Ascending aorta (tissue), 2 donors: ENCODE measurements around the gene NHS. TPM values are rescaled to one million over a fixed set of nuclear protein-coding genes. Genes with fewer than 3 reads are reported as not detected.

Experiments
- DNase-seq, 2 donors: peaks; one replicate each; pipeline ENCODE4 v3.0.0-alpha.2; 2019; ENCODE audit warnings: low spot score in 2 of 2
- H3K27ac ChIP-seq, 2 donors: fragments of 200-600 bp; sonication (generic); one replicate each; pipeline ENCODE4 v1.5.1; 2016 to 2017; ENCODE audit warnings: mild to moderate bottlenecking in 1 of 2
- H3K27me3 ChIP-seq: fragments of 200-600 bp; sonication (generic); one replicate; pipeline ENCODE4 v1.5.1; 2017
- H3K36me3 ChIP-seq, 2 donors: fragments of 200-600 bp; sonication (generic); one replicate each; pipeline ENCODE4 v1.5.1; 2016
- H3K4me1 ChIP-seq, 2 donors: fragments of 200-600 bp; sonication (generic); one replicate each; pipeline ENCODE4 v1.5.1; 2016 to 2017; ENCODE audit warnings: mild to moderate bottlenecking in 1 of 2
- H3K4me3 ChIP-seq, 2 donors: fragments of 200-600 bp; sonication (generic); one replicate each; pipeline ENCODE4 v1.5.1; 2016 to 2017; ENCODE audit warnings: mild to moderate bottlenecking in 1 of 2
- H3K9me3 ChIP-seq, 2 donors: fragments of 200-600 bp; sonication (generic); one replicate each; pipeline ENCODE4 v1.5.1; 2016
- intact Hi-C: fragments of 100-400 bp; cut with DNase I; formaldehyde crosslinking; loops from one replicate; pipeline ENCODE4 v1.15.1; 2023
- total RNA-seq: library from RNA; depleted of rRNA; stranded (reverse); fragments of >200 nt; gene quantifications from one replicate; pipeline ENCODE4 v1.1.0, GENCODE V29; 2016
- TF ChIP-seq, protein P1 (sequence below), 3 experiments: fragments of 200-600 bp in 2 of 3; fragments of 450-650 bp in 1 of 3; sonication (generic) in 2 of 3; IDR thresholded peaks; one replicate each; pipeline ENCODE4 v1.5.1; 2016 to 2019; ENCODE audit warnings: antibody characterized with exemption in 3 of 3, mild to moderate bottlenecking in 1 of 3, moderate library complexity in 1 of 3

The NHS gene
- total RNA-seq, 1 donor from 2014 or later = 8.8 TPM

DNA sequence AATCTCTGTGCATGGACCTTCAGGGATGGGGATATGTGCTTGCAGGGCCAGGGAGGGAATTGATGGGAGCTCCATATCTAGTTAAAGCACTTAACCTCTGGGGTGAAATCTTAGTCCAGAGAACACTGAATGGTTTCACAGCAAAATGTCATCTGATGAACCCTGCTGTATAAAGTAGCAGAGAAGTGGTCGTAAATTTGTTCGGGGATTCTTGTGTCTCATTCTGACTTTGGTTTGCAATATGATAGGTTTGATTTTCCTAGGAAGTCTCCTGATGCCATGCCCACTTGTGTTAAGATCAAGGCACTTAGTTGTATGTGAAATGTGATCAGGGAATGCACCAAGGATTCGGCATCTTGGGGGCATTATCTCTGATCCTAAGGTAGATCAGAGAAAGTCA is 96.9 kb downstream of the NHS start:
- H3K4me1 ChIP-seq = peaks cover 0 to 7% of the 10 kb centered on the region in 2 donors
- no peaks in the 10 kb centered on the region for H3K27me3 ChIP-seq
- H3K27ac ChIP-seq = no peak overlapping the region
- H3K9me3 ChIP-seq = no peaks in the 10 kb centered on the region
- DNase-seq = no peak
- H3K4me3 ChIP-seq = no peak overlapping the region
- TF ChIP-seq, protein P1, sequence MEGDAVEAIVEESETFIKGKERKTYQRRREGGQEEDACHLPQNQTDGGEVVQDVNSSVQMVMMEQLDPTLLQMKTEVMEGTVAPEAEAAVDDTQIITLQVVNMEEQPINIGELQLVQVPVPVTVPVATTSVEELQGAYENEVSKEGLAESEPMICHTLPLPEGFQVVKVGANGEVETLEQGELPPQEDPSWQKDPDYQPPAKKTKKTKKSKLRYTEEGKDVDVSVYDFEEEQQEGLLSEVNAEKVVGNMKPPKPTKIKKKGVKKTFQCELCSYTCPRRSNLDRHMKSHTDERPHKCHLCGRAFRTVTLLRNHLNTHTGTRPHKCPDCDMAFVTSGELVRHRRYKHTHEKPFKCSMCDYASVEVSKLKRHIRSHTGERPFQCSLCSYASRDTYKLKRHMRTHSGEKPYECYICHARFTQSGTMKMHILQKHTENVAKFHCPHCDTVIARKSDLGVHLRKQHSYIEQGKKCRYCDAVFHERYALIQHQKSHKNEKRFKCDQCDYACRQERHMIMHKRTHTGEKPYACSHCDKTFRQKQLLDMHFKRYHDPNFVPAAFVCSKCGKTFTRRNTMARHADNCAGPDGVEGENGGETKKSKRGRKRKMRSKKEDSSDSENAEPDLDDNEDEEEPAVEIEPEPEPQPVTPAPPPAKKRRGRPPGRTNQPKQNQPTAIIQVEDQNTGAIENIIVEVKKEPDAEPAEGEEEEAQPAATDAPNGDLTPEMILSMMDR (IDR thresholded peaks at IDR 0.05) = no peak
- intact Hi-C loops = loop anchor here (10.0 kb wide), 1 partner anchor 97 kb away; the partner anchor contains the start of gene NHS
- no peaks in the 10 kb centered on the region for H3K36me3 ChIP-seq

DNA sequence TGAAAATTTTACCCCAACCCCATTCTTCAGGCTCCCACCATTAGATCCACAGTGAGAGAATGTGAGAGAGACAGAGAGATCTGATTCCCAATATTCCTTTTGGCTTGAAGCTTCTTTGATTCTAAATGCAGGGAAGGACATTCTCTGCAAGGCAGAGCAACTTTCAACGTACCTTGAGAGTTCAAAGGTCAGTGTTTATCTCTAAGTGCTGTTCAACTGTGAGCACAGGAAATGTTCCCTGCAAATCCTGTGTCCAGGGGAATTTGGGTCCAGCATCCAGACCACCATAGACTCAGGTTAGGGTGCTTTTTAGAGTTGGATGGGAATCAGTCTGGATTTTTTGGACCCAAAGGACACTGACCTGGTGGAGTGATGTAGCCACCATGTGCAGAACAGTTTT is 97.4 kb downstream of the NHS start:
- H3K9me3 ChIP-seq = no peaks in the 10 kb centered on the region
- no peak overlapping the region for H3K4me3 ChIP-seq
- no peak for DNase-seq
- TF ChIP-seq, protein P1 (IDR thresholded peaks at IDR 0.05) = no peak
- no peaks in the 10 kb centered on the region for H3K36me3 ChIP-seq
- no peaks in the 10 kb centered on the region for H3K27me3 ChIP-seq
- H3K4me1 ChIP-seq = peaks cover 0 to 7% of the 10 kb centered on the region in 2 donors
- intact Hi-C loops = loop anchor here (10.0 kb wide), 1 partner anchor 98 kb away; the partner anchor contains the start of gene NHS
- no peak overlapping the region for H3K27ac ChIP-seq

DNA sequence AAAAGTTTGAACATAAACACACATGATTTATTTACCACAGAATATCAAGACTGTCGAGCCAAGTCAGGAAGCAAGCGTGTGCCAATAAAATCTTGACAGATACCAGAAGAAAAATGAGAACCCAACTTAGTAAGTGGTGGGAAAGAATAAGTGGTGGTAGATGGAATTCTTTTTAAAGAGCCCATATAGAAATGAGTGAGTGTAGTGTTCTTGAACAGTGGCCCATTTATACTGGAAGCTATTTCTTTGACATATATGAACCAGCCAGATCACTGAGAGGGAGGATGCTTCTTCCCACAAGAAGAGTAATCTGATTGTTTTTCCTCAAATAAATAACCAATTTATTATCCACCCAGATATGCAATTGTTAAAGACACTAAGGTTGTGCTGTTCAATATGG is 98.0 kb downstream of the NHS start:
- Histone ChIP-seq H3K9me3 (no peaks in the 10 kb centered on the region), H3K27ac (no peak overlapping the region), H3K4me3 (no peak overlapping the region), H3K27me3 (no peaks in the 10 kb centered on the region), H3K36me3 (no peaks in the 10 kb centered on the region), H3K4me1 (peaks cover 0 to 7% of the 10 kb centered on the region in 2 donors)
- TF ChIP-seq, protein P1 (IDR thresholded peaks at IDR 0.05) = no peak
- DNase-seq = no peak
- intact Hi-C loops = loop anchor here (10.0 kb wide), 1 partner anchor 98 kb away; the partner anchor contains the start of gene NHS

DNA sequence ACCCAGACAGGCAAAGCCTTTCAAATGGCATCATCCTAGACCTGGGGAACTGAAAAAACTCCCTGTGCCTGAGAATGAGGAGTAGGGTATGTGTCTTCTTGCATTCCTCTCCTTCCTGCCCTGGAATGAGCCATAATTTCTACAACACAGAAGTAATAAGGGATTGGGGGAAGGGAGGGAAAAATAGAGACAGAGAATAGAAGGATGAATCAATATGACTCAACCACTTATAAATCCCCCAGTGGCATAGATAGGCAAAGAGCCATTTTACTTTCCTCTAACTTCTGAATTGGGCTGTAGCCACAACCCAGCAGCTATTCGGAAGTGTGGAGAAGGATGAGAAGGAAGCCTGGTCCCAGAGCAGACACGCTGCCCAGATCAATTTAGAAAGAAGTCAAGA is 99.9 kb downstream of the NHS start:
- Histone ChIP-seq H3K9me3 (no peaks in the 10 kb centered on the region), H3K36me3 (no peaks in the 10 kb centered on the region), H3K27ac (no peak overlapping the region), H3K27me3 (no peaks in the 10 kb centered on the region), H3K4me3 (no peak overlapping the region), H3K4me1 (peaks cover 0 to 7% of the 10 kb centered on the region in 2 donors)
- DNase-seq = no peak
- intact Hi-C loops = loop anchor here (10.0 kb wide), 1 partner anchor 100 kb away; the partner anchor contains the start of gene NHS
- TF ChIP-seq, protein P1 (IDR thresholded peaks at IDR 0.05) = no peak

DNA sequence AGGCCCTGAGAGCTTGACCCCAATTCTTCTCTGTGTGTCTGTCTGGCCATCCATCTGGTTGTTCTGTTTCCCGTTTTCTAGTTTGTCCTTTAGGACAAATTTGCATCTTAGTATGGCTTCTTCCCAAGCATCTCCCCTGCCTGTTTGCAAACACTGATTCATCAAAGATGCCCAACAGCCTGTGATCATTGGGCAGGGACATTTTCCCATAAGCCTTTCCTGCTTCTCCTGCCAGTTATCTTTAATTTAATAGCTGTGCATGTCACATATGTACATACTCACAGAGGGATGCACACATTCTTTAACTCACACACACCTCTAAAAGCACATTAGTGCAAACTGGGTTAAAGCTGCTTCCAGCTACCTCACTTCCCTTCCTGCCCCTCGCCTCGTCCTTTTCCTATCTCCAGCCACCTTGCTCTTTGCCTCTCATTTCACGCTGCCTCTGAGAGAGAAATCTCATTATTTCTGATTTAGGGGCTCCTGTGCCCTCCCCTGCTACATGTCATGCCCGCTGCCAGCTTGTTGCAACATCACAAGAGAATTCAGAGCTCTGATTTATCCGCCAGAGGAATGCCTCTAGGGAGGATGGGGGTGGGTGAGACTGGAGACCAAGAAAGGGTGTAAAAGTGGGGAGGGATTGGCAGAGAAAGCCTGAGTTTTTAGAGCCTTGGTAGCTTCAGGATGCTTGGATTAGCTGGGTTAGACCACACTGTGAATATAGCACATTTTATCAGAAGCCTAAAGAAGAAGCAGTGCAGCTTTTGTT is 100.6 kb downstream of the NHS start:
- intact Hi-C loops = loop anchor here (10.0 kb wide), 1 partner anchor 101 kb away; the partner anchor contains the start of gene NHS
- TF ChIP-seq, protein P1 (IDR thresholded peaks at IDR 0.05) = no peak
- no peak overlapping the region for H3K27ac ChIP-seq
- no peaks in the 10 kb centered on the region for H3K9me3 ChIP-seq
- H3K27me3 ChIP-seq = no peaks in the 10 kb centered on the region
- H3K4me3 ChIP-seq = no peak overlapping the region
- no peaks in the 10 kb centered on the region for H3K36me3 ChIP-seq
- no peak for DNase-seq
- H3K4me1 ChIP-seq = peaks cover 0 to 7% of the 10 kb centered on the region in 2 donors
